Measurements from ENCODE around the gene TXLNB.

DNA sequence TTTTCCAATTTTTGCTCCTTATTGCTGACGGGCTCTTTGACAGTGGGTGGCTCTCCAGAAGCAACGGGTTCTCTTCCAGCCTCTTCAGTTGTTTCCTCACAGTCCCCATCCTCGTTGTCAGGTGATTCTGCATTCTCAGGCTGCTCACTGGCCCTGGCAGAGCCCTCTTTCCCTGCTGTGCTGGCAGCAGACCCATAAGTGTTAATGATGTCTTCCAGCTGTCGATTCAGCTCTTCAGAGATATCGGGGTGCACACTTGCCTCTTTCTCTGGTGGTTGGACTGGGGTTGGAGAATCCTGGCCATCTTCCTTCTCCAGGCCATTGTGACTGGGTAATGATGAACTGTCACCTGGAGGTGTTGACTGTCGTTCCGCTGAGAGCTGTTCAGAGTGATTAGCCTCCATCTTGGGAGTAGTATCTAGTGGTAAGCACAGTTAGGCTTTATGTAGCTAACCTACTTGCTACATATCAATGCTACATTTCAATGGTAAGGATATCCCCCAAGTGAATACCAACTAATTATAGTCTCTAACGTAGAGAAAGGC, 3.2 kb downstream of the TXLNB start:
- TF ChIP-seq YY1 (IDR thresholded peaks at IDR 0.05; ENCODE audit: insufficient read depth, insufficient read length) = no peak
- no peak for TF ChIP-seq ZNF274 (IDR thresholded peaks at IDR 0.05; ENCODE audit: low read depth, low read length)

Data from NT2/D1 (cell line).